ENCODE data around the gene CLDN5. TPM values are rescaled to one million over a fixed set of nuclear protein-coding genes. Genes with fewer than 3 reads are reported as not detected.

CLDN5 gene
- total and polyA plus RNA-seq, 2 of the 4 experiments (the other 2 are of a cell fraction), result 0.18 to 0.21 TPM

DNA sequence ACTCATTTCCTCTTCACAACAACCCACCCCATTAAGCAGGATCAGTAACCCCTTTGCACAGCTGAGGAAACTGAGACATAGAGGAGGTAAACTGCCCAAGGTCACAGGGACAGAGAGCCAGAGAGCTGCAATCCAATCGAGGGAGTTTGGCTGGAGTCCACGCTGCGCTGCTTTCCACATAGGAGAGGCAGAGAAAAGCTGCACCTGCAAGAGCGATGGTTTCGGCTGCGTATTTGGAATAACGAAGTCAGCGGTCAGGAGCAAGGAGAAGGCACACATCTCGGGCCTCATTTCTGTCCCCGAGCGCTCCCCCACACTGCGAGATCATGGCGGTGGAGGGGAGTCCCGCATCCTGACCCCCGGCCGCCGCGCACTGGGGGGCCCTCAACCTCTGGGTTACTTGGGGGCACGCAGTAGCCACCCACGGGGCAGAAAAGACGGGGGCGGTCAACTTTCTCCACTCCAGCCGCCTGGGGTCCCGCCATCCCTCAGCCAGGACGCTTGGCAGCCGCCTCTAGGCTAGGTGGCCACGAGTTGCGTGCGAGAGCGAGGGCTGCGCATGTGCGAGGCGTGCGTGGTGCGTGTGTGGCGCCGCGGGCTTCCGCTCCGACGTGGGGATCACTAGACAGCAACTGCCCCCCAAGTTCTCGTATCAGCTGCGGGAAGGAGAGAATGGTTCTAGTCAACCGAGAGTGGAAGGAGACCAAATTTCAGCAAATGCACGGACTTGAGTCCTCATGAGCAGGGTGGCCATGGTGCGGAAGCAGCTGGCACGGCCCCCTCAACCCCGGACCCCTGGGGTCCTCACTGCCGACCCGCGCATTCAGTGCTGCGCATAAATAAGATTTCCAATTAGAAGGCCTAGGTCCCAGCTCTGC is 42.3 kb upstream of the CLDN5 start:
- intact Hi-C loops (cut with micrococcal nuclease), result no loop called here

More for the DNA sequence above, 42.3 kb upstream of the CLDN5 start:
- Histone ChIP-seq H3K27me3 (ENCODE audit: control insufficient read depth, insufficient read depth, low read length) (peaks cover 14% of the 10 kb centered on the region), H3K23ac (ENCODE audit: low read depth, low read length) (no peak overlapping the region), H2BK20ac (ENCODE audit: low read depth, low read length) (no peak overlapping the region), H4K20me1 (ENCODE audit: insufficient read depth, low read length) (no peaks in the 10 kb centered on the region), H2AFZ (replicated peaks; ENCODE audit: low read length, poor library complexity) (no peak overlapping the region), H3K79me1 (ENCODE audit: low read depth in 1 of 2, low read length in 2 of 2) (no peaks in the 10 kb centered on the region), H2AK9ac (replicated peaks; ENCODE audit: low read depth, low read length, poor library complexity) (no peak overlapping the region), H3K9me3 (ENCODE audit: control insufficient read depth, insufficient read depth, low read length) (no peaks in the 10 kb centered on the region), H3K4me3 (ENCODE audit: insufficient read depth, low read depth, low read length) (no peak overlapping the region), H3K18ac (ENCODE audit: low read depth, low read length) (no peak overlapping the region), H3K4me2 (ENCODE audit: low read depth, low read length) (no peak overlapping the region), H4K5ac (ENCODE audit: low read depth, low read length) (no peak overlapping the region), H4K91ac (ENCODE audit: insufficient read depth, low read depth, low read length) (no peak overlapping the region), H3K4ac (ENCODE audit: low read depth, low read length) (no peak overlapping the region), H3K27ac (ENCODE audit: insufficient read depth, low read length) (no peak overlapping the region), H2BK5ac (ENCODE audit: low read depth, low read length, poor library complexity, severe bottlenecking) (no peak overlapping the region), H3K9ac (ENCODE audit: low read depth, low read length) (no peak overlapping the region), H3K14ac (replicated peaks; ENCODE audit: low read depth, low read length) (no peak overlapping the region), H4K8ac (ENCODE audit: low read depth in 2 of 2, low read length in 2 of 2) (no peak overlapping the region), H2AK5ac (ENCODE audit: low read depth, low read length) (no peak overlapping the region), H3K9me1 (ENCODE audit: insufficient read depth, low read length) (no peaks in the 10 kb centered on the region; the same call in none of the 2 replicates), H3K56ac (ENCODE audit: extremely low read depth, insufficient read depth, low read length) (no peak overlapping the region), H3K36me3 (ENCODE audit: control insufficient read depth, insufficient read depth, low read length) (no peaks in the 10 kb centered on the region), H3K4me1 (ENCODE audit: control insufficient read depth, insufficient read depth, low read length) (peaks cover 6% of the 10 kb centered on the region), H2BK120ac (ENCODE audit: low read depth, low read length) (no peak overlapping the region), H2BK15ac (ENCODE audit: low read depth, low read length) (no peak overlapping the region)
- ATAC-seq (ENCODE audit: low read depth) (no peak), DNase-seq (no peak)
- BruUV-seq (replicated peaks), result no TSS peak
- WGBS, 2 experiments (ENCODE audit: extremely low coverage in 2 of 2, insufficient read length in 1 of 2), result 89% methylated on average over 40 of the region's 52 CpGs; no CpG with 5 or more reads in 1 of the 2 experiments
- CTCF ChIA-PET, result no interaction called here
- dilution Hi-C loops (cut with HindIII; ENCODE audit: low sequenced_read_pairs, unreplicated experiment), result no loop called here
- TF ChIP-seq CHD1 (IDR thresholded peaks at IDR 0.05; ENCODE audit: low read depth, low read length), result no peak
- in situ Hi-C loops (cut with MboI; ENCODE audit: low sequenced_read_pairs), result no loop called here
- POLR2A ChIA-PET (ENCODE audit: unreplicated experiment), result no interaction called here
